ENCODE results near the gene GMDS. TPM values are rescaled to one million over a fixed set of nuclear protein-coding genes. Genes with fewer than 3 reads are reported as not detected.

GMDS gene
- total and polyA plus RNA-seq, 2 experiments from 2014 or later = 3.0 to 12.6 TPM

- peak overlapping the region; percentile 76 for H3K9ac ChIP-seq
- peak overlapping the region; percentile 33 for H3K27ac ChIP-seq
- H3K36me3 ChIP-seq (ENCODE audit: low read depth) = no peaks in the 10 kb centered on the region
- peaks cover 13% of the 10 kb centered on the region for H3F3A ChIP-seq (ENCODE audit: insufficient read depth)
- peaks cover 6% of the 10 kb centered on the region; the same call in 1 of the 2 replicates for H3K4me1 ChIP-seq (ENCODE audit: insufficient read depth)
- no peak for DNase-seq
- in situ Hi-C loops (cut with MboI) = no loop called here
- H3K4me2 ChIP-seq (ENCODE audit: unreplicated experiment) = peak overlapping the region; percentile 94
- peak overlapping the region; percentile 80 for H3K4me3 ChIP-seq
- peaks cover 8% of the 10 kb centered on the region for H3K27me3 ChIP-seq (replicated peaks; ENCODE audit: insufficient read depth)
- H3K9me3 ChIP-seq (ENCODE audit: low read depth) = no peaks in the 10 kb centered on the region
- no peak for TF ChIP-seq EZH2 (IDR thresholded peaks at IDR 0.05; ENCODE audit: insufficient read depth, poor library complexity, severe bottlenecking)
- no peak for TF ChIP-seq EZH2phosphoT487 (IDR thresholded peaks at IDR 0.05; ENCODE audit: insufficient read depth, low read depth)
- H2AFZ ChIP-seq = peak overlapping the region; percentile 41
- H4K20me1 ChIP-seq (ENCODE audit: insufficient read depth) = no peaks in the 10 kb centered on the region
- WGBS, 2 experiments (ENCODE audit: low coverage in 1 of 2, low lambda C conversion rate in 2 of 2, missing lambda C conversion rate in 2 of 2) = 37 to 44% methylated on average over 3 of the region's 3 CpGs
- H3K79me2 ChIP-seq (ENCODE audit: insufficient read depth) = peaks cover 42% of the 10 kb centered on the region
- H3K9me2 ChIP-seq (ENCODE audit: insufficient read depth) = no peaks in the 10 kb centered on the region
Measured at GRCh38 chr6:1613346-1613687, 632.1 kb downstream of the GMDS start.

GRCh38 chr6:1612974-1613306 lies 632.5 kb downstream of the GMDS start:
- H3K4me3 ChIP-seq = peak overlapping the region; percentile 80
- peaks cover 42% of the 10 kb centered on the region for H3K79me2 ChIP-seq (ENCODE audit: insufficient read depth)
- in situ Hi-C loops (cut with MboI) = no loop called here
- DNase-seq = peak; percentile 84
- peak overlapping the region; percentile 76 for H3K9ac ChIP-seq
- no peaks in the 10 kb centered on the region for H3K9me2 ChIP-seq (ENCODE audit: insufficient read depth)
- peak overlapping the region; percentile 33 for H3K27ac ChIP-seq
- H3K4me1 ChIP-seq (ENCODE audit: insufficient read depth) = peaks cover 6% of the 10 kb centered on the region; the same call in 1 of the 2 replicates
- no peaks in the 10 kb centered on the region for H3K36me3 ChIP-seq (ENCODE audit: low read depth)
- peaks cover 12% of the 10 kb centered on the region for H3K27me3 ChIP-seq (replicated peaks; ENCODE audit: insufficient read depth)
- H3F3A ChIP-seq (ENCODE audit: insufficient read depth) = peaks cover 13% of the 10 kb centered on the region
- H4K20me1 ChIP-seq (ENCODE audit: insufficient read depth) = no peaks in the 10 kb centered on the region
- TF ChIP-seq EZH2 (IDR thresholded peaks at IDR 0.05; ENCODE audit: insufficient read depth, poor library complexity, severe bottlenecking) (no peak), EZH2phosphoT487 (IDR thresholded peaks at IDR 0.05; ENCODE audit: insufficient read depth, low read depth) (0 out of 2 replicates have a peak, but pooled peaks have one; percentile 14)
- peak overlapping the region; percentile 94 for H3K4me2 ChIP-seq (ENCODE audit: unreplicated experiment)
- no peak overlapping the region for H2AFZ ChIP-seq
- H3K9me3 ChIP-seq (ENCODE audit: low read depth) = no peaks in the 10 kb centered on the region
- 21 to 24% methylated on average over 7 of the region's 7 CpGs for WGBS, 2 experiments (ENCODE audit: low coverage in 1 of 2, low lambda C conversion rate in 2 of 2, missing lambda C conversion rate in 2 of 2)

- H3K36me3 ChIP-seq (ENCODE audit: low read depth) = no peaks in the 10 kb centered on the region
- no peaks in the 10 kb centered on the region for H4K20me1 ChIP-seq (ENCODE audit: insufficient read depth)
- TF ChIP-seq EZH2phosphoT487 (IDR thresholded peaks at IDR 0.05; ENCODE audit: insufficient read depth, low read depth) = no peak
- TF ChIP-seq EZH2 (IDR thresholded peaks at IDR 0.05; ENCODE audit: insufficient read depth, poor library complexity, severe bottlenecking) = no peak
- H2AFZ ChIP-seq = peak overlapping the region; percentile 67
- peak overlapping the region; percentile 94 for H3K4me2 ChIP-seq (ENCODE audit: unreplicated experiment)
- H3K9me3 ChIP-seq (ENCODE audit: low read depth) = no peaks in the 10 kb centered on the region
- H3K27ac ChIP-seq = peak overlapping the region; percentile 33
- H3K27me3 ChIP-seq (replicated peaks; ENCODE audit: insufficient read depth) = peaks cover 17% of the 10 kb centered on the region
- in situ Hi-C loops (cut with MboI) = no loop called here
- peak overlapping the region; percentile 76 for H3K9ac ChIP-seq
- H3K4me3 ChIP-seq = peak overlapping the region; percentile 80
- H3K79me2 ChIP-seq (ENCODE audit: insufficient read depth) = peaks cover 42% of the 10 kb centered on the region
- DNase-seq = no peak
- H3K4me1 ChIP-seq (ENCODE audit: insufficient read depth) = peaks cover 6% of the 10 kb centered on the region; the same call in 1 of the 2 replicates
- H3F3A ChIP-seq (ENCODE audit: insufficient read depth) = peaks cover 13% of the 10 kb centered on the region
- WGBS, 2 experiments (ENCODE audit: low coverage in 1 of 2, low lambda C conversion rate in 2 of 2, missing lambda C conversion rate in 2 of 2) = 47 to 52% methylated on average over 10 of the region's 10 CpGs
- H3K9me2 ChIP-seq (ENCODE audit: insufficient read depth) = no peaks in the 10 kb centered on the region
Measured at GRCh38 chr6:1612299-1612973, 633.0 kb downstream of the GMDS start.

- peak overlapping the region; percentile 76 for H3K9ac ChIP-seq
- peak overlapping the region; percentile 80 for H3K4me3 ChIP-seq
- peak overlapping the region; percentile 33 for H3K27ac ChIP-seq
- peak; percentile 60 for DNase-seq
- peaks cover 13% of the 10 kb centered on the region for H3F3A ChIP-seq (ENCODE audit: insufficient read depth)
- peaks cover 6% of the 10 kb centered on the region; the same call in 1 of the 2 replicates for H3K4me1 ChIP-seq (ENCODE audit: insufficient read depth)
- peak overlapping the region; percentile 67 for H2AFZ ChIP-seq
- no peaks in the 10 kb centered on the region for H4K20me1 ChIP-seq (ENCODE audit: insufficient read depth)
- in situ Hi-C loops (cut with MboI) = no loop called here
- H3K27me3 ChIP-seq (replicated peaks; ENCODE audit: insufficient read depth) = peaks cover 24% of the 10 kb centered on the region
- no peaks in the 10 kb centered on the region for H3K9me2 ChIP-seq (ENCODE audit: insufficient read depth)
- 7 to 8% methylated on average over 45 to 56 of the region's 71 CpGs for WGBS, 2 experiments (ENCODE audit: low coverage in 1 of 2, low lambda C conversion rate in 2 of 2, missing lambda C conversion rate in 2 of 2)
- peaks cover 42% of the 10 kb centered on the region for H3K79me2 ChIP-seq (ENCODE audit: insufficient read depth)
- no peak for TF ChIP-seq EZH2phosphoT487 (IDR thresholded peaks at IDR 0.05; ENCODE audit: insufficient read depth, low read depth)
- H3K9me3 ChIP-seq (ENCODE audit: low read depth) = no peaks in the 10 kb centered on the region
- no peaks in the 10 kb centered on the region for H3K36me3 ChIP-seq (ENCODE audit: low read depth)
- H3K4me2 ChIP-seq (ENCODE audit: unreplicated experiment) = peak overlapping the region; percentile 94
Measured at GRCh38 chr6:1611572-1612298, 633.7 kb downstream of the GMDS start.
